ENCODE data around the gene BMP4. TPM values are rescaled to one million over a fixed set of nuclear protein-coding genes. Genes with fewer than 3 reads are reported as not detected.

The BMP4 gene
- total RNA-seq, 1 experiment from 2014 or later = 12.2 TPM

DNA sequence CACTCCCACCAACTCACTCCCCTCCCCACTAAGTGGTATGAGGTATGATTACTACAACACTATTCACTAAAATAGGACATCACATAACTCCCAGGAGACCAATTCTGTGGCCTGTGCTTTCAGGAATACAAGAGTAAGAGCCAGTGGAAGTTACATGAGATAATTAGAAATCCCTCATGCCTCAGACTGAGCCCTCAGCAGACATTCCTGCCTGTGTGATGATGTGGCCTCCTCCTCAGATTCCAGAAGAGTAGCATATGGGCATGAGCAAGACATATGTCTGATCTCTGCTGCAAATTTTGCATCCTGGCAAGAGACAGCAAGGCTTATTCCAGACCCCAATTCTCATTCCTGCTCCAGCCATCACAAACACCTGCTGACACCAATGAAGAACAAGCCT, 46.0 kb upstream of the BMP4 start:
- Mint-ChIP-seq H3K36me3 (ENCODE audit: insufficient read depth in 1 of 3, low read depth in 3 of 3) (peaks cover 0 to 4% (median 3%) of the 10 kb centered on the region in 3 experiments; a peak in 2 of 7 replicates), H3K27ac (no peak overlapping the region), H3K4me1 (peaks cover 22 to 23% of the 10 kb centered on the region in 2 experiments), H3K4me3 (no peak overlapping the region), H3K27me3 (ENCODE audit: low read depth) (peaks cover 1% of the 10 kb centered on the region; the same call in 1 of the 2 replicates), H3K9me3 (peaks cover 4 to 10% of the 10 kb centered on the region in 2 experiments; a peak in 3 of 5 replicates)
- Histone ChIP-seq H4K20me1 (ENCODE audit: control insufficient read depth, insufficient read depth, insufficient read length) (no peaks in the 10 kb centered on the region), H3K18ac (ENCODE audit: insufficient read length, low read depth, low read length) (no peak overlapping the region), H2AFZ (ENCODE audit: low read length) (no peak overlapping the region), H4K8ac (replicated peaks; ENCODE audit: insufficient read length, low read depth, low read length) (no peak overlapping the region), H3K14ac (ENCODE audit: insufficient read depth, low read length) (no peak overlapping the region), H2BK12ac (ENCODE audit: insufficient read length, low read depth, low read length) (no peak overlapping the region), H3K4me1 (ENCODE audit: insufficient read depth, low read length) (peaks cover 3% of the 10 kb centered on the region; the same call in 1 of the 2 replicates), H3K79me2 (ENCODE audit: insufficient read depth, low read length) (no peaks in the 10 kb centered on the region), H3K23ac (ENCODE audit: insufficient read length, low read depth, low read length) (no peak overlapping the region), H3K9ac (ENCODE audit: extremely low read depth, insufficient read length, low read length) (no peak overlapping the region), H2BK5ac (ENCODE audit: insufficient read length, low read length) (no peak overlapping the region), H3T11ph (ENCODE audit: low read length) (no peak overlapping the region), H3K79me1 (ENCODE audit: insufficient read depth, low read depth, low read length, poor library complexity, severe bottlenecking) (no peaks in the 10 kb centered on the region), H3K56ac (ENCODE audit: insufficient read length, low read depth, low read length) (no peak overlapping the region), H3K27me3 (ENCODE audit: insufficient read depth, low read length) (no peaks in the 10 kb centered on the region), H4K91ac (ENCODE audit: insufficient read length, low read depth, low read length) (no peak overlapping the region), H2BK120ac (ENCODE audit: low read depth, low read length, poor library complexity, severe bottlenecking) (no peak overlapping the region), H2BK20ac (ENCODE audit: low read depth, low read length, poor library complexity, severe bottlenecking) (no peak overlapping the region), H2AK5ac (ENCODE audit: insufficient read length, low read length) (no peak overlapping the region), H3K23me2 (ENCODE audit: insufficient read length, low read depth, low read length, poor library complexity, severe bottlenecking) (no peaks in the 10 kb centered on the region), H3K27ac (ENCODE audit: insufficient read length, low read depth, low read length) (no peak overlapping the region), H4K5ac (ENCODE audit: insufficient read length, low read depth, low read length) (no peak overlapping the region), H3K4ac (ENCODE audit: low read depth, low read length) (no peak overlapping the region), H3K9me3 (ENCODE audit: control insufficient read depth, low read depth, low read length) (no peaks in the 10 kb centered on the region), H2BK15ac (ENCODE audit: low read depth, low read length) (no peak overlapping the region), H3K4me2 (ENCODE audit: insufficient read depth, insufficient read length, low read length) (no peak overlapping the region)
- DNase-seq = no peak
- TF ChIP-seq, protein P1, sequence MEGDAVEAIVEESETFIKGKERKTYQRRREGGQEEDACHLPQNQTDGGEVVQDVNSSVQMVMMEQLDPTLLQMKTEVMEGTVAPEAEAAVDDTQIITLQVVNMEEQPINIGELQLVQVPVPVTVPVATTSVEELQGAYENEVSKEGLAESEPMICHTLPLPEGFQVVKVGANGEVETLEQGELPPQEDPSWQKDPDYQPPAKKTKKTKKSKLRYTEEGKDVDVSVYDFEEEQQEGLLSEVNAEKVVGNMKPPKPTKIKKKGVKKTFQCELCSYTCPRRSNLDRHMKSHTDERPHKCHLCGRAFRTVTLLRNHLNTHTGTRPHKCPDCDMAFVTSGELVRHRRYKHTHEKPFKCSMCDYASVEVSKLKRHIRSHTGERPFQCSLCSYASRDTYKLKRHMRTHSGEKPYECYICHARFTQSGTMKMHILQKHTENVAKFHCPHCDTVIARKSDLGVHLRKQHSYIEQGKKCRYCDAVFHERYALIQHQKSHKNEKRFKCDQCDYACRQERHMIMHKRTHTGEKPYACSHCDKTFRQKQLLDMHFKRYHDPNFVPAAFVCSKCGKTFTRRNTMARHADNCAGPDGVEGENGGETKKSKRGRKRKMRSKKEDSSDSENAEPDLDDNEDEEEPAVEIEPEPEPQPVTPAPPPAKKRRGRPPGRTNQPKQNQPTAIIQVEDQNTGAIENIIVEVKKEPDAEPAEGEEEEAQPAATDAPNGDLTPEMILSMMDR (conservative IDR thresholded peaks at IDR 0.05) = no peak

Measured in H9 (cell line).